ENCODE measurements around the gene RTP5. TPM values are rescaled to one million over a fixed set of nuclear protein-coding genes. Genes with fewer than 3 reads are reported as not detected.

Gene RTP5
- total RNA-seq, 1 experiment from 2014 or later: not detected

DNA sequence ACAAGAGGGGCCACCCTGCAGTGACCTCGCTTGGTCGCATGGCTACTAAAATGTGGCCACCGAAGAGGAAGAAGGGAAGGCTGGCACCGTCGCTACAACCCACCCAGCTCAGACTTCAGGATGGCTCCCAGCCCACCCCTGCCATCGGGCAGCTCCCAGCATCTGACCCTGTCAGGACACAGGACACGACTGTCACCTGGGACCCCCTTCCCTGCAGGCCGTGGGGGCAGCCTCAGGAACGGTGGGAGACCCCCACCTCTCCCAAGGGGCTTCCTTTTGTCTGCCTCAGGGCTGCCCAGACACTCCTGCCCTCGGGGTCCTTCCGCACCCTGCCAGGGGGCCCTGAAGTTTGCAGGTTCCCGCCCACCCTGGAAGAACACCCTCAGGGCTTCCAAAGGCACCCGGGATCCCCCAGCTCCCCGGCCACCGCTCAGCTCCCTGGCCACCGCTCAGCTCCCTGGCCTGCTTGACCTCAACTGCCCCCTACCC lies 7.7 kb downstream of the RTP5 start:
- H3K27me3 Mint-ChIP-seq (ENCODE audit: unreplicated experiment): peaks cover 15% of the 10 kb centered on the region
- intact Hi-C loops (cut with micrococcal nuclease; ENCODE audit: unreplicated experiment): no loop called here
- no peak overlapping the region for H3K27ac Mint-ChIP-seq (ENCODE audit: unreplicated experiment)
- DNase-seq: no peak
- BruUV-seq (replicated peaks): no TSS peak
- H3K36me3 Mint-ChIP-seq (ENCODE audit: insufficient read depth, unreplicated experiment): peaks cover 15% of the 10 kb centered on the region
- no peak overlapping the region for H3K4me3 Mint-ChIP-seq (ENCODE audit: low read depth, unreplicated experiment)
- H3K9me3 Mint-ChIP-seq (ENCODE audit: low read depth, unreplicated experiment): peaks cover 8% of the 10 kb centered on the region
- H3K4me1 Mint-ChIP-seq (ENCODE audit: low read depth, unreplicated experiment): peaks cover 11% of the 10 kb centered on the region
- TF ChIP-seq, protein P1, sequence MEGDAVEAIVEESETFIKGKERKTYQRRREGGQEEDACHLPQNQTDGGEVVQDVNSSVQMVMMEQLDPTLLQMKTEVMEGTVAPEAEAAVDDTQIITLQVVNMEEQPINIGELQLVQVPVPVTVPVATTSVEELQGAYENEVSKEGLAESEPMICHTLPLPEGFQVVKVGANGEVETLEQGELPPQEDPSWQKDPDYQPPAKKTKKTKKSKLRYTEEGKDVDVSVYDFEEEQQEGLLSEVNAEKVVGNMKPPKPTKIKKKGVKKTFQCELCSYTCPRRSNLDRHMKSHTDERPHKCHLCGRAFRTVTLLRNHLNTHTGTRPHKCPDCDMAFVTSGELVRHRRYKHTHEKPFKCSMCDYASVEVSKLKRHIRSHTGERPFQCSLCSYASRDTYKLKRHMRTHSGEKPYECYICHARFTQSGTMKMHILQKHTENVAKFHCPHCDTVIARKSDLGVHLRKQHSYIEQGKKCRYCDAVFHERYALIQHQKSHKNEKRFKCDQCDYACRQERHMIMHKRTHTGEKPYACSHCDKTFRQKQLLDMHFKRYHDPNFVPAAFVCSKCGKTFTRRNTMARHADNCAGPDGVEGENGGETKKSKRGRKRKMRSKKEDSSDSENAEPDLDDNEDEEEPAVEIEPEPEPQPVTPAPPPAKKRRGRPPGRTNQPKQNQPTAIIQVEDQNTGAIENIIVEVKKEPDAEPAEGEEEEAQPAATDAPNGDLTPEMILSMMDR (IDR thresholded peaks at IDR 0.05; ENCODE audit: unreplicated experiment): no peak
- CTCF ChIA-PET: no interaction called here

DNA sequence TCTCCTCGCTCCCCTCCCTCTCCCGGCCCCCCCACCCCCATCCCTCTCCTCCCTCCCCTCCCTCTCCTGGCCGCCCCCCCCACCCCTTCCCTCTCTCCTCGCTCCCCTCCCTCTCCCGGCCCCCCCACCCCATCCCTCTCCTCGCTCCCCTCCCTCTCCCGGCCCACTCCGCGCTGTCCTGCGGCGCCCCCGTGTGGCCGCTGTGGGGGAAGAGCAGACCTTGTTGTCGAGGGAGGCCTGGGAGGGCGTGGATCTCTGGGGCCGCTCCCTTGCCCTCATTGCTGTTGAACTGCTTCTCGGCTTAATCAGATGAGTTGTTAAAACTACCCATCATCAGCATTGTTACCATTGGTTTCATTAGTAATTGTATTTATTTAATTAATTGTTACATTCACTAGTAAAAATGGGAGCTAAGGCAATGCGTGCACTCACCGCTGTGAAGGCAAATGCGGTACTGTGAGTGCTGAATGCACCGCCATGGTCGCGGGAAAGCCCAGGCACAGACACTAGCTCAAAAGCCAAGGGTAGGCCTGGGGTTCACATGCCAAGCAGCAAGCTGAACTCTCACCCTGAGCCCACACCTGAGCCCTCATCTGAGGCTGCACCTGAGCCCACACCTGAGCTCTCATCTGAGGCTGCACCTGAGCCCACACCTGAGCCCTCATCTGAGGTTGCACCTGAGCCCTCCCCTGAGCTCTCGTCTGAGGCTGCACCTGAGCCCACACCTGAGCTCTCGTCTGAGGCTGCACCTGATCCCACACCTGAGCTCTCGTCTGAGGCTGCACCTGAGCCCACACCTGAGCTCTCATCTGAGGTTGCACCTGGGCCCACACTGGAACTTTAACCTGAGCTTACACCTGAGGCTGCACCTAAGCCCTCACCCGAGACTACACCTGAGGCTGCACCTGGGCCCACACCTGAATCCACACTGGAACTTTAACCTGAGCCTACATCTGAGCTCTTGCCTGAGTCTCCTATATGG lies 8.8 kb downstream of the RTP5 start:
- Mint-ChIP-seq H3K4me3 (ENCODE audit: low read depth, unreplicated experiment) (no peak overlapping the region), H3K27me3 (ENCODE audit: unreplicated experiment) (peaks cover 5% of the 10 kb centered on the region), H3K9me3 (ENCODE audit: low read depth, unreplicated experiment) (peaks cover 8% of the 10 kb centered on the region), H3K36me3 (ENCODE audit: insufficient read depth, unreplicated experiment) (peaks cover 19% of the 10 kb centered on the region), H3K4me1 (ENCODE audit: low read depth, unreplicated experiment) (peaks cover 18% of the 10 kb centered on the region), H3K27ac (ENCODE audit: unreplicated experiment) (no peak overlapping the region)
- peak; percentile 77 for DNase-seq
- intact Hi-C loops (cut with micrococcal nuclease; ENCODE audit: unreplicated experiment): no loop called here
- CTCF ChIA-PET: interaction anchor here (1.3 to 1.8 kb wide), 3 partner anchors 9 to 218 kb away, joined by 6 to 8 read pairs (median 7); partner anchors contain the start of genes ING5 and RTP5
- TF ChIP-seq, protein P1 (IDR thresholded peaks at IDR 0.05; ENCODE audit: unreplicated experiment): peak; percentile 54
- no TSS peak for BruUV-seq (replicated peaks)

DNA sequence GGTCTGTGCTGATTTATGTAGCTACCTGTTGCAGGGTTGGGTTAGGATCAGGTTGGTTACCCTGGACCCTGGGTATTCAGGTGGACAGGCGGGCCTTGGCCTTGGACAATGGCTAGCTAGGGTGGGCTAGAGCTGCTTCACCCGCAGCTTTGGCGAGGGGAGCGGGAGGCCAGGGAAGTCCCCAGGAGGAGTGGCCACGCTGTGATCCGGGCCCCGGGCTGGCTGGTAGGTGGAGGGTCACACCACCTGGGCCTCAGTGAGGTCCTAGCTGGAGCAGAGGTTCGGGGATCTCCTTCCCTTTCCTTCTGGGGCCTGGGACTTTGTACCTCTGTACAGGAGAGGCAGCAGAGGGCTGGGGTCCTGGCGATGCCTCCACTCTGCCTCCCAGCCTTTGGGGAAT lies 9.8 kb downstream of the RTP5 start:
- TF ChIP-seq, protein P1 (IDR thresholded peaks at IDR 0.05; ENCODE audit: unreplicated experiment): no peak
- no peak overlapping the region for H3K27ac Mint-ChIP-seq (ENCODE audit: unreplicated experiment)
- H3K9me3 Mint-ChIP-seq (ENCODE audit: low read depth, unreplicated experiment): peaks cover 6% of the 10 kb centered on the region
- peaks cover 18% of the 10 kb centered on the region for H3K4me1 Mint-ChIP-seq (ENCODE audit: low read depth, unreplicated experiment)
- no peak for DNase-seq
- H3K4me3 Mint-ChIP-seq (ENCODE audit: low read depth, unreplicated experiment): no peak overlapping the region
- peaks cover 19% of the 10 kb centered on the region for H3K36me3 Mint-ChIP-seq (ENCODE audit: insufficient read depth, unreplicated experiment)
- CTCF ChIA-PET: interaction anchor here (1.3 to 1.8 kb wide), 3 partner anchors 10 to 220 kb away, joined by 6 to 8 read pairs (median 7); partner anchors contain the start of genes ING5 and RTP5
- no peaks in the 10 kb centered on the region for H3K27me3 Mint-ChIP-seq (ENCODE audit: unreplicated experiment)
- BruUV-seq (replicated peaks): no TSS peak
- intact Hi-C loops (cut with micrococcal nuclease; ENCODE audit: unreplicated experiment): no loop called here

DNA sequence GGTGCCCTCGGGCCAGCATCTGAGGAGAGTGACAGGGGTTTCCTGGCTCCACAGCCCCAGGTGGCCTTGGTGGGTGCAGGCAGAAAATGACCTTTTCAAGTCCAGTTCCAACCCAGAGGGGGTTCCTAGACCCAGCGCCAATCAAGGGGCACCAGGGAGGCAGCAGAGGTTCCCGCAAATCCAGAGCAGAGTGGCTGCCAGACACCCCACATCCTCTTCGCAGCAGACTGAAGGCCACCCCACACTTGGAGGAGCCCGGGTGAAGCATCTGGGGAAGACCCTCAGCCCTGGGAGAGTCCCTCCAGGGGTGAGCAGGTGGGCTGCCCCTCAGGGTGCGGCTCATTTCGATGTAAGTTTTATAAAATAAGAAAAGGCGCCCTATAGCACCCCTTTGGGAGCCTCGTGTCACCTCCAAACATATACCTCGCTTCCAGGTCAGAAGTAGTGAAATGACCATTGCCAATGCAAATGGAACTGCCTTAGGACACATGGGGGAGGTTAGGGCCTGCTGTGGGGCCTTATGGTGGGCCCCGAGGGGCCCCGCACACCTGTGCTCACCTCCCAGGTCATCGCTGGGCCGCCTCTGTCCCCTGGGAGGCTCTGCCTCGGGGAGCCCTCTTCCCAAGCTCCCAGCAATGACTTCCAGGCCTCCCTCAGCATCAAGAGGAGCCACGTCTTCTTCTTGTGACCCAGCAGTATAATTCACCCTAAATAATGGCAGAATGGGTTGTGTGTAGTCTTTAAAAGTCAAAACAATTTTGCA lies 11.0 kb downstream of the RTP5 start:
- Mint-ChIP-seq H3K4me3 (ENCODE audit: low read depth, unreplicated experiment) (peak overlapping the region; percentile 86), H3K36me3 (ENCODE audit: insufficient read depth, unreplicated experiment) (peaks cover 19% of the 10 kb centered on the region), H3K27ac (ENCODE audit: unreplicated experiment) (peak overlapping the region; percentile 80), H3K27me3 (ENCODE audit: unreplicated experiment) (no peaks in the 10 kb centered on the region), H3K4me1 (ENCODE audit: low read depth, unreplicated experiment) (peaks cover 18% of the 10 kb centered on the region), H3K9me3 (ENCODE audit: low read depth, unreplicated experiment) (peaks cover under 1% of the 10 kb centered on the region)
- TF ChIP-seq, protein P1 (IDR thresholded peaks at IDR 0.05; ENCODE audit: unreplicated experiment): no peak
- intact Hi-C loops (cut with micrococcal nuclease; ENCODE audit: unreplicated experiment): no loop called here
- DNase-seq: no peak
- no TSS peak for BruUV-seq (replicated peaks)
- CTCF ChIA-PET: no interaction called here
